Stimulated activated effector memory CD8-positive, alpha-beta T cell treated with anti-CD3 and anti-CD28 coated beads, Interleukin-12 subunit alpha, Interleukin-12 subunit beta, amount 100 ng/mL, for 72 hours (primary cell): Measurements from ENCODE around the gene CDON.
"Not testable (repeated sequence)": the region's sequence is repeated elsewhere in the genome, so short reads cannot be mapped to it uniquely, and the experiment has no call there.

Experiments used
- ATAC-seq: fragments of 150-1000 bp; cut with Tn5 transposase; 2 replicates; pipeline ENCODE4 v1.10.0; 2021
- DNase-seq, 2 donors: peaks; one replicate each; pipeline ENCODE4 v3.0.0; 2021 to 2022; ENCODE audit warnings: low spot score in 2 of 2
- H3K27ac Mint-ChIP-seq: one replicate; pipeline ENCODE4 v1.8.0; 2022; ENCODE audit warnings: mild to moderate bottlenecking, mixed read lengths
- H3K36me3 Mint-ChIP-seq: one replicate; pipeline ENCODE4 v1.8.0; 2022; ENCODE audit warnings: mild to moderate bottlenecking, mixed read lengths
- H3K4me1 Mint-ChIP-seq: one replicate; pipeline ENCODE4 v1.8.0; 2022; ENCODE audit warnings: mixed read lengths
- H3K4me3 Mint-ChIP-seq: one replicate; pipeline ENCODE4 v1.8.0; 2022; ENCODE audit warnings: mild to moderate bottlenecking, mixed read lengths
- H3K9me3 Mint-ChIP-seq: one replicate; pipeline ENCODE4 v1.8.0; 2022; ENCODE audit warnings: mixed read lengths

The CDON gene

GRCh38 chr11:126034933-126035425 is 27.7 kb downstream of the CDON start:
- ATAC-seq: no peak
- Mint-ChIP-seq H3K4me3 (no peak overlapping the region), H3K4me1 (no peaks in the 10 kb centered on the region), H3K27ac (no peak overlapping the region), H3K36me3 (no peaks in the 10 kb centered on the region), H3K9me3 (no peaks in the 10 kb centered on the region)
- DNase-seq: no peak

GRCh38 chr11:126034039-126034932 is 28.4 kb downstream of the CDON start:
- ATAC-seq: no peak

DNA sequence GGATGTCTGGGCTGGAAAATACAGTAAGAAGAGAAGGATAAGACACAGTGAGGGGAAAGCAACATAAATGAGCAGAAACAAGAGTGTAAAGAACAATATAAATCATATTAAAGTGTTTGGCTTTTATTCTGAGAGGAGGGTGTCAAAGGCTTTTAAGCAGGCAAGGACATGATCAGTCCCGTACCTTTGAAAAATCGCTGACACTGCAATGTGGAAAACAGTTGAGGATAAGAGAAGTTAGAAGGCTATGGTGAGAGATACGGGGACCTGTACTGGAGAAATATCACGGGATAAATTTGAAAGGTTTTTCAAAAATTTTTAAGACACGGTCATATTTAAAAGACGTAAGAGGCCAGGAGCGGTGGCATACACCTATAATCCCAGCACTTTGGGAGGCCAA is 30.3 kb downstream of the CDON start:
- Mint-ChIP-seq H3K36me3 (no peaks in the 10 kb centered on the region), H3K4me3 (no peak overlapping the region), H3K27ac (no peak overlapping the region), H3K9me3 (no peaks in the 10 kb centered on the region), H3K4me1 (no peaks in the 10 kb centered on the region)
- ATAC-seq (no peak), DNase-seq (no peak)

More at GRCh38 chr11:126034039-126034932, 28.4 kb downstream of the CDON start:
- Mint-ChIP-seq H3K27ac (no peak overlapping the region), H3K4me1 (no peaks in the 10 kb centered on the region), H3K4me3 (no peak overlapping the region), H3K9me3 (no peaks in the 10 kb centered on the region), H3K36me3 (no peaks in the 10 kb centered on the region)
- no peak for DNase-seq

GRCh38 chr11:126029805-126030204 is 32.9 kb downstream of the CDON start:
- no peaks in the 10 kb centered on the region for H3K4me1 Mint-ChIP-seq
- H3K36me3 Mint-ChIP-seq: no peaks in the 10 kb centered on the region
- no peak overlapping the region for H3K27ac Mint-ChIP-seq
- ATAC-seq (no peak), DNase-seq (no peak)
- no peaks in the 10 kb centered on the region for H3K9me3 Mint-ChIP-seq
- H3K4me3 Mint-ChIP-seq: no peak overlapping the region

DNA sequence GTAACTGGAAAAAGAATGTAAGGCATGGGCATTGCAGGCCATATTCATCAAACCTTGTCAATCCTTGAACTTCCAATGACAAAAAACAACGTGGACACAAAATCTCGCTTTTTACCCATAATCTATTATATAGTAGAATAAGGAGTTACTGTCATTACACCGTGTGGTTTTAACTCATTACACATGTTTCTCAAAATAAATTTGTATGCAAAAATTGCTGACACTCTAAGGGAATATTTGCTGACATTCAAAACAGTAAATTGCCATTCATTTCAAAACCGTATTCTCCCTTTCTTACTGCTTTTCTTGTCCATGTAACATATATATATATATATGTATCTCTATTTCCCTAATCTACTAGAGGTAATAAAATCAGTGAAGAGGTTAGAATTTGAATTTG is 33.4 kb downstream of the CDON start:
- Mint-ChIP-seq H3K9me3 (no peaks in the 10 kb centered on the region), H3K4me1 (no peaks in the 10 kb centered on the region), H3K36me3 (no peaks in the 10 kb centered on the region), H3K4me3 (no peak overlapping the region), H3K27ac (no peak overlapping the region)
- no peak for ATAC-seq
- no peak for DNase-seq

GRCh38 chr11:126028534-126028933 is 34.1 kb downstream of the CDON start:
- H3K4me1 Mint-ChIP-seq, H3K36me3 Mint-ChIP-seq, H3K27ac Mint-ChIP-seq, DNase-seq, H3K9me3 Mint-ChIP-seq, ATAC-seq, H3K4me3 Mint-ChIP-seq: not testable (repeated sequence)

GRCh38 chr11:126026579-126026978 is 36.1 kb downstream of the CDON start:
- ATAC-seq: no peak
- no peaks in the 10 kb centered on the region for H3K36me3 Mint-ChIP-seq
- no peak overlapping the region for H3K27ac Mint-ChIP-seq
- no peaks in the 10 kb centered on the region for H3K4me1 Mint-ChIP-seq
- H3K9me3 Mint-ChIP-seq: no peaks in the 10 kb centered on the region
- H3K4me3 Mint-ChIP-seq: no peak overlapping the region
- DNase-seq: no peak

DNA sequence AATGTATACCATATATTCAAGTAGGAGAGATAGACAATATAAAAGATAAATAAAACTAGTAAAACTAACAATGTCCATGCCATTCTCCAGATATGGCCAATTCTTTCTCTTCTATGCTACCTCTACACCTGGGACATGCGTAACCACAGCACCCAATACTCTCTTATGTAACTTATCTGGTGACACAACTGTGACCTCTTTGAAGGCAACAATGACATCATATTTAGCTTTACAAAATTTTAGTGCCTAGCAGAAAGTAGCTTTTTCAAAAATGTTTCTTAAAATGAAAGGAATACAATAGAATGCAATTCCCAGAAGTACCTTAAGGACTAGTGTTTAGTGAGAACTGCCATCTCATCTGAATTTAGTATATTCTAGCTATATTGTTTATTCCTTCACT is 36.8 kb downstream of the CDON start:
- H3K9me3 Mint-ChIP-seq: no peaks in the 10 kb centered on the region
- H3K27ac Mint-ChIP-seq: no peak overlapping the region
- no peak overlapping the region for H3K4me3 Mint-ChIP-seq
- no peaks in the 10 kb centered on the region for H3K36me3 Mint-ChIP-seq
- DNase-seq (no peak), ATAC-seq (no peak)
- no peaks in the 10 kb centered on the region for H3K4me1 Mint-ChIP-seq

- Mint-ChIP-seq H3K36me3 (no peaks in the 10 kb centered on the region), H3K27ac (no peak overlapping the region), H3K9me3 (no peaks in the 10 kb centered on the region), H3K4me1 (no peaks in the 10 kb centered on the region), H3K4me3 (no peak overlapping the region)
- DNase-seq (no peak), ATAC-seq (no peak)
Measured at GRCh38 chr11:126024123-126024522, 38.5 kb downstream of the CDON start.

GRCh38 chr11:126012852-126013251 is 49.8 kb downstream of the CDON start:
- DNase-seq (no peak), ATAC-seq (no peak)
- Mint-ChIP-seq H3K36me3 (no peaks in the 10 kb centered on the region), H3K9me3 (no peaks in the 10 kb centered on the region), H3K27ac (no peak overlapping the region), H3K4me3 (no peak overlapping the region), H3K4me1 (no peaks in the 10 kb centered on the region)

DNA sequence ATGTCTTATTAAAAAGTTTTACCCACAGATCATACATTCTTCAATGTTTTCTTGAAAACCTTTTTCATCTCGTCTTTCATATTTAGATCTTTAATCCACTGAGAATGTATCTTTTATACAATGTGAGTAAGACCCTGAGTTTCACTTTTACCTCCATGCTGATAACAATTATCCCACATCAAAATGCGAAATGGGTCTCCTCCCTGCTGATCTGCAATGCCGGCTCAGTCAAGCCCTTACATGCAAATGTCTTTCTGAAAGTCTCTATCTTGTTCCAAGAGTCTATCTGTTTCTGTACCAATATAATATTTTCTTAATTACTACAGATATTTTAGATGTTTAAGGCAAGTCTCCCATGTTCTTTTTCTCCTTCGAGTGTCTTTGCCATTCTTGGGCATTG is 50.9 kb downstream of the CDON start:
- Mint-ChIP-seq H3K27ac (no peak overlapping the region), H3K4me1 (no peaks in the 10 kb centered on the region), H3K9me3 (no peaks in the 10 kb centered on the region), H3K36me3 (no peaks in the 10 kb centered on the region), H3K4me3 (no peak overlapping the region)
- DNase-seq (no peak), ATAC-seq (no peak)

DNA sequence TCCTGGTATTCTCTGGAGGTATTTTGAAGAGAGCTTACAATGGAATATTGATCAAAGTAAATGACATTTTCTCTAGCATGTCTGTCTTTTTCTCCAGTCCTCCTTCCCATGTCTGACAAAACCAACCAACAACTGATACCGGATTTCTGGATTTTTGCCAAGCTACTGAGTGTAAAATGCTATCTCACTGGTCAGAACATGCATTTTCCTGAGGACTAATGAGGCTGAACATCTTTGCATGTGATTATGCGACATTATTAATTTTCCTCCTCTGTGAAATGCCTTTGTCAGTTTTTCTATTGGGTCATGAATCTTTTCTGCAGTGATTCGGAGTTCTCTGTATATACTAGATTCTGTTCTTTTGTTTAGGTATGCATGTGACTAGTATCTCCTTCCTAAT is 51.4 kb downstream of the CDON start:
- H3K4me3 Mint-ChIP-seq: no peak overlapping the region
- H3K36me3 Mint-ChIP-seq: no peaks in the 10 kb centered on the region
- no peaks in the 10 kb centered on the region for H3K4me1 Mint-ChIP-seq
- no peaks in the 10 kb centered on the region for H3K9me3 Mint-ChIP-seq
- DNase-seq (no peak), ATAC-seq (no peak)
- H3K27ac Mint-ChIP-seq: no peak overlapping the region

DNA sequence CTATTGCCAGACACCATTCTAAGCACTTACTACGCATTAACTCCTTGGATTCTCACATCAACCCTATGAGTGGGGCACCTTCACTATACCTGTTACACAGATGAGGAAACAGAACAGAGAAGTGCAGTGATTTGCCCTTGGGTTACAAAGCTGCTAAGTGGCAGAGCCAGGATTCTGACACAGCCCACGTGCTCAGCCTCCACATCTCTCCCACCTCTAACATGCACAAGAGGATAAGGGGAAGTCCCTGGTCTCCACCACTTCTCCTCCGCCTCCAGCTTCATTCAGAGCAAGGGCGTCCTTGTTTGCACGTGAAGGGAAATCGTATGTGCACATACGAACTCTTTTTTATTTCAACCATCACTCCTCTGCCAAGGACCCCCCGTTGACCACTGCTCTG is 53.7 kb downstream of the CDON start:
- no peak for ATAC-seq
- no peaks in the 10 kb centered on the region for H3K4me1 Mint-ChIP-seq

GRCh38 chr11:126007238-126007637 is 55.4 kb downstream of the CDON start:
- Mint-ChIP-seq H3K36me3 (no peaks in the 10 kb centered on the region), H3K4me1 (peaks cover 8% of the 10 kb centered on the region), H3K9me3 (no peaks in the 10 kb centered on the region), H3K4me3 (no peak overlapping the region), H3K27ac (no peak overlapping the region)
- ATAC-seq (no peak), DNase-seq (no peak)

More for the DNA sequence above, 53.7 kb downstream of the CDON start:
- DNase-seq: no peak
- Mint-ChIP-seq H3K4me3 (no peak overlapping the region), H3K9me3 (no peaks in the 10 kb centered on the region), H3K27ac (no peak overlapping the region), H3K36me3 (no peaks in the 10 kb centered on the region)

- DNase-seq (no peak), ATAC-seq (no peak)
- Mint-ChIP-seq H3K36me3 (no peaks in the 10 kb centered on the region), H3K9me3 (no peaks in the 10 kb centered on the region), H3K4me1 (peaks cover 8% of the 10 kb centered on the region), H3K4me3 (no peak overlapping the region), H3K27ac (no peak overlapping the region)
Measured at GRCh38 chr11:126006068-126006467, 56.6 kb downstream of the CDON start.

DNA sequence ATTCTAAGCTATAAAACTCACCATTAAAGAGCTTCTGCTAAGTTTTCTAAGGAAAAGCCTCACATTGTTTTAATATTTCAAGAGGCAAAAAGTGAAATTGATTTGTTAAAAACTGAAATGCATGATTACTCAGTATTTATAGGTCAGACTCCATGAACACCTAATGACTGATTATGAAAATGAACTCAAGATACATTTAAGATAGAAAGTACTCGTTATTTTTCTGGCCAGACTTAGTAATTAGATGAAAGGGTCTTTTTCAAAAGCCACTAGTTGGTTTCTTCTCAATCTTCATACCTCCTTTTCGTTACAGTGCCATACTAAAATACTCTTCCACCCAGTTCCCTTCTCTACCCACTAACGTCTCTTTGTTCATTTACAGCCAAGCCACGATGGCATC is 60.5 kb downstream of the CDON start:
- Mint-ChIP-seq H3K9me3 (no peaks in the 10 kb centered on the region), H3K4me3 (no peak overlapping the region), H3K36me3 (no peaks in the 10 kb centered on the region), H3K27ac (no peak overlapping the region), H3K4me1 (peaks cover 8% of the 10 kb centered on the region)
- ATAC-seq: peak; percentile 58
- DNase-seq: no peak
